H9 (cell line): ENCODE measurements around the gene LIPK. TPM values are rescaled to one million over a fixed set of nuclear protein-coding genes. Genes with fewer than 3 reads are reported as not detected.

Experiments used
- DNase-seq: peaks from one replicate; pipeline ENCODE4 v3.0.0-alpha.2; 2017
- H2AFZ ChIP-seq: one replicate; pipeline ENCODE4 v1.6.1; 2013; ENCODE audit warnings: mild to moderate bottlenecking, low read length, control low read depth, moderate library complexity
- H2AK5ac ChIP-seq: 2 replicates; pipeline ENCODE4 v1.6.1; 2013; ENCODE audit warnings: low read length, control low read depth, mixed read lengths; ENCODE audit not compliant: insufficient read length
- H2BK120ac ChIP-seq: one replicate; pipeline ENCODE4 v1.6.1; 2013; ENCODE audit warnings: low read depth, mild to moderate bottlenecking, low read length, control low read depth, inconsistent platforms; ENCODE audit not compliant: poor library complexity, severe bottlenecking
- H2BK12ac ChIP-seq: 2 replicates; pipeline ENCODE4 v1.6.1; 2013; ENCODE audit warnings: low read length, control low read depth, mixed read lengths, low read depth; ENCODE audit not compliant: insufficient read length
- H2BK15ac ChIP-seq: 2 replicates; pipeline ENCODE4 v1.6.1; 2013; ENCODE audit warnings: low read depth, low read length, control low read depth
- H2BK20ac ChIP-seq: one replicate; pipeline ENCODE4 v1.6.1; 2013; ENCODE audit warnings: low read depth, mild to moderate bottlenecking, low read length, control low read depth, inconsistent platforms; ENCODE audit not compliant: poor library complexity, severe bottlenecking
- H2BK5ac ChIP-seq: 2 replicates; pipeline ENCODE4 v1.6.1; 2013; ENCODE audit warnings: low read length, control low read depth, mixed read lengths; ENCODE audit not compliant: insufficient read length
- H3K14ac ChIP-seq: 2 replicates; pipeline ENCODE4 v1.6.1; 2013; ENCODE audit warnings: low read length, control low read depth; ENCODE audit not compliant: insufficient read depth
- H3K18ac ChIP-seq: 2 replicates; pipeline ENCODE4 v1.6.1; 2013; ENCODE audit warnings: low read depth, mild to moderate bottlenecking, mixed read lengths, low read length, control low read depth; ENCODE audit not compliant: insufficient read length
- H3K23ac ChIP-seq: 2 replicates; pipeline ENCODE4 v1.6.1; 2013; ENCODE audit warnings: low read length, control low read depth, mixed read lengths, low read depth; ENCODE audit not compliant: insufficient read length
- H3K23me2 ChIP-seq: 2 replicates; pipeline ENCODE4 v1.6.1; 2013; ENCODE audit warnings: low read depth, mild to moderate bottlenecking, mixed read lengths, low read length, control low read depth; ENCODE audit not compliant: insufficient read length, poor library complexity, severe bottlenecking
- H3K27ac ChIP-seq: 2 replicates; pipeline ENCODE4 v1.5.1; 2013; ENCODE audit warnings: low read length, control low read depth, mixed read lengths, low read depth; ENCODE audit not compliant: insufficient read length
- H3K27me3 ChIP-seq: 2 replicates; pipeline ENCODE4 v1.6.1; 2013; ENCODE audit warnings: low read length, control low read depth, inconsistent platforms; ENCODE audit not compliant: insufficient read depth
- H3K4ac ChIP-seq: 2 replicates; pipeline ENCODE4 v1.6.1; 2013; ENCODE audit warnings: low read depth, mild to moderate bottlenecking, control low read depth, inconsistent platforms, low read length, moderate library complexity
- H3K4me1 ChIP-seq: 2 replicates; pipeline ENCODE4 v1.6.1; 2013; ENCODE audit warnings: low read length, control low read depth, inconsistent platforms; ENCODE audit not compliant: insufficient read depth
- H3K4me2 ChIP-seq: 2 replicates; pipeline ENCODE4 v1.6.1; 2013; ENCODE audit warnings: low read length, control low read depth, mixed read lengths; ENCODE audit not compliant: insufficient read length, insufficient read depth
- H3K56ac ChIP-seq: 2 replicates; pipeline ENCODE4 v1.6.1; 2013; ENCODE audit warnings: low read depth, mild to moderate bottlenecking, mixed read lengths, low read length, control low read depth; ENCODE audit not compliant: insufficient read length
- H3K79me1 ChIP-seq: 2 replicates; pipeline ENCODE4 v1.6.1; 2013; ENCODE audit warnings: low read depth, mild to moderate bottlenecking, moderate library complexity, low read length, control low read depth, inconsistent platforms; ENCODE audit not compliant: insufficient read depth, poor library complexity, severe bottlenecking
- H3K79me2 ChIP-seq: 2 replicates; pipeline ENCODE4 v1.6.1; 2013; ENCODE audit warnings: low read length, control low read depth, inconsistent platforms; ENCODE audit not compliant: insufficient read depth
- H3K9ac ChIP-seq: 2 replicates; pipeline ENCODE4 v1.6.1; 2013; ENCODE audit warnings: low read length, control low read depth, mixed read lengths; ENCODE audit not compliant: insufficient read length; ENCODE audit errors: extremely low read depth
- H3K9me3 ChIP-seq: one replicate; pipeline ENCODE4 v1.6.1; 2013; ENCODE audit warnings: low read depth, low read length, inconsistent platforms; ENCODE audit not compliant: control insufficient read depth
- H3T11ph ChIP-seq: one replicate; pipeline ENCODE4 v1.6.1; 2013; ENCODE audit warnings: mild to moderate bottlenecking, low read length, control low read depth, inconsistent platforms
- H4K20me1 ChIP-seq: one replicate; pipeline ENCODE4 v1.6.1; 2013; ENCODE audit not compliant: control insufficient read depth, insufficient read length, insufficient read depth
- H4K5ac ChIP-seq: 2 replicates; pipeline ENCODE4 v1.6.1; 2013; ENCODE audit warnings: low read depth, mild to moderate bottlenecking, mixed read lengths, low read length, control low read depth; ENCODE audit not compliant: insufficient read length
- H4K8ac ChIP-seq: replicated peaks from 2 replicates; pipeline ENCODE4 v1.6.1; 2013; ENCODE audit warnings: low read length, control low read depth, mixed read lengths, low read depth; ENCODE audit not compliant: insufficient read length
- H4K91ac ChIP-seq: 2 replicates; pipeline ENCODE4 v1.6.1; 2013; ENCODE audit warnings: low read depth, mild to moderate bottlenecking, moderate library complexity, mixed read lengths, low read length, control low read depth; ENCODE audit not compliant: insufficient read length
- H3K27ac Mint-ChIP-seq, 3 experiments: 2 replicates in 2 of 3; 3 replicates in 1 of 3; pipeline ENCODE4 v1.8.0; 2020 to 2021; ENCODE audit warnings: mixed read lengths in 3 of 3, mild to moderate bottlenecking in 1 of 3, moderate library complexity in 1 of 3
- H3K27me3 Mint-ChIP-seq: 2 replicates; pipeline ENCODE4 v1.8.0; 2021; ENCODE audit warnings: low read depth, mild to moderate bottlenecking, moderate library complexity, mixed read lengths
- H3K36me3 Mint-ChIP-seq, 3 experiments: 2 replicates in 2 of 3; 3 replicates in 1 of 3; pipeline ENCODE4 v1.8.0; 2020 to 2021; ENCODE audit warnings: low read depth in 3 of 3, mixed read lengths in 3 of 3; ENCODE audit not compliant: insufficient read depth in 1 of 3
- H3K4me1 Mint-ChIP-seq, 2 experiments: 2 replicates each; pipeline ENCODE4 v1.8.0; 2020; ENCODE audit warnings: mixed read lengths in 2 of 2
- H3K4me3 Mint-ChIP-seq, 2 experiments: 2 replicates in 1 of 2; 3 replicates in 1 of 2; pipeline ENCODE4 v1.8.0; 2020 to 2021; ENCODE audit warnings: mild to moderate bottlenecking in 2 of 2, mixed read lengths in 2 of 2, moderate library complexity in 1 of 2
- H3K9me3 Mint-ChIP-seq, 2 experiments: 2 replicates in 1 of 2; 3 replicates in 1 of 2; pipeline ENCODE4 v1.8.0; 2020; ENCODE audit warnings: mild to moderate bottlenecking in 2 of 2, mixed read lengths in 2 of 2, moderate library complexity in 1 of 2
- WGBS: extraction: QIAGEN DNeasy Blood & Tissue Kit; methylation state at CpG from one replicate; pipeline ENCODE4 v1.1.7; 2013; ENCODE audit warnings: missing lambda C conversion rate, low lambda C conversion rate, mixed read lengths; ENCODE audit not compliant: insufficient read length; ENCODE audit errors: extremely low coverage; 5-methylcytosine and 5-hydroxymethylcytosine counted together
- total RNA-seq: library from RNA; stranded (reverse); gene quantifications from 2 replicates; pipeline ENCODE4 v1.2.1, GENCODE V29; 2021
- TF ChIP-seq, protein P1 (sequence below): fragments of 200-600 bp; sonication (generic); conservative IDR thresholded peaks from 3 replicates; pipeline ENCODE4 v1.8.0; 2021; ENCODE audit warnings: antibody characterized with exemption, mild to moderate bottlenecking

Gene LIPK
- total RNA-seq, 1 experiment from 2014 or later = not detected

DNA sequence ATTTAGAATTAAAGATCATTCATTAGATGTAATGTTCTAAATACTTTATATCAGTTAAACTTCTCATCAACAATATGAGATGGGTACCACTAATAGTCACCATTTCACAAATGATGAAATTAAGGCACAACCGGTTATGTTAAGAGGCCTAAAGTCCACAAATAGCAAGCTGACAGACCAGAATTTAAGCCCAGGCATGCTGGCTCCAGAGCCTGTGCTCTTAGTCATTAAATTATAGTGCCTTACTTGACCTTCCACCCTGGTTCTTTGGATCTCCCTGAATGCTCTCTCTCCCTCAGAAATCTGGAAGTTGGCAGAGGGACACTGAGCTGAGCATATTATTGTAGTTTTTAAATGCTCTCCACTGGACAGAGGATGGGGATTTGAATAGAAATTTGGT is 57.4 kb downstream of the LIPK start:
- no peaks in the 10 kb centered on the region for H3K79me1 ChIP-seq
- no peak overlapping the region for H3K4me2 ChIP-seq
- Mint-ChIP-seq H3K4me3 (no peak overlapping the region), H3K9me3 (no peaks in the 10 kb centered on the region), H3K27me3 (no peaks in the 10 kb centered on the region), H3K27ac (no peak overlapping the region), H3K4me1 (peaks cover 6 to 8% of the 10 kb centered on the region in 2 experiments; a peak in 3 of 4 replicates), H3K36me3 (no peaks in the 10 kb centered on the region)
- no peak overlapping the region for H4K91ac ChIP-seq
- no peak overlapping the region for H2BK20ac ChIP-seq
- no peaks in the 10 kb centered on the region for H3K79me2 ChIP-seq
- H4K20me1 ChIP-seq = no peaks in the 10 kb centered on the region
- H3K27me3 ChIP-seq = no peaks in the 10 kb centered on the region
- no peak overlapping the region for H4K8ac ChIP-seq
- H3K4ac ChIP-seq = no peak overlapping the region
- H3K9me3 ChIP-seq = no peaks in the 10 kb centered on the region
- H2BK12ac ChIP-seq = no peak overlapping the region
- H2AK5ac ChIP-seq = no peak overlapping the region
- TF ChIP-seq, protein P1, sequence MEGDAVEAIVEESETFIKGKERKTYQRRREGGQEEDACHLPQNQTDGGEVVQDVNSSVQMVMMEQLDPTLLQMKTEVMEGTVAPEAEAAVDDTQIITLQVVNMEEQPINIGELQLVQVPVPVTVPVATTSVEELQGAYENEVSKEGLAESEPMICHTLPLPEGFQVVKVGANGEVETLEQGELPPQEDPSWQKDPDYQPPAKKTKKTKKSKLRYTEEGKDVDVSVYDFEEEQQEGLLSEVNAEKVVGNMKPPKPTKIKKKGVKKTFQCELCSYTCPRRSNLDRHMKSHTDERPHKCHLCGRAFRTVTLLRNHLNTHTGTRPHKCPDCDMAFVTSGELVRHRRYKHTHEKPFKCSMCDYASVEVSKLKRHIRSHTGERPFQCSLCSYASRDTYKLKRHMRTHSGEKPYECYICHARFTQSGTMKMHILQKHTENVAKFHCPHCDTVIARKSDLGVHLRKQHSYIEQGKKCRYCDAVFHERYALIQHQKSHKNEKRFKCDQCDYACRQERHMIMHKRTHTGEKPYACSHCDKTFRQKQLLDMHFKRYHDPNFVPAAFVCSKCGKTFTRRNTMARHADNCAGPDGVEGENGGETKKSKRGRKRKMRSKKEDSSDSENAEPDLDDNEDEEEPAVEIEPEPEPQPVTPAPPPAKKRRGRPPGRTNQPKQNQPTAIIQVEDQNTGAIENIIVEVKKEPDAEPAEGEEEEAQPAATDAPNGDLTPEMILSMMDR = no peak
- H2BK120ac ChIP-seq = no peak overlapping the region
- H3K9ac ChIP-seq = no peak overlapping the region
- H2BK5ac ChIP-seq = no peak overlapping the region
- no peak overlapping the region for H3K23ac ChIP-seq
- H3K56ac ChIP-seq = no peak overlapping the region
- no CpG with 5 or more reads among the region's 1 CpG for WGBS
- H3K4me1 ChIP-seq = no peaks in the 10 kb centered on the region
- DNase-seq = no peak
- no peak overlapping the region for H3T11ph ChIP-seq
- no peaks in the 10 kb centered on the region for H3K23me2 ChIP-seq
- H4K5ac ChIP-seq = no peak overlapping the region
- H2AFZ ChIP-seq = no peak overlapping the region
- H3K18ac ChIP-seq = no peak overlapping the region
- H3K14ac ChIP-seq = no peak overlapping the region
- no peak overlapping the region for H2BK15ac ChIP-seq
- no peak overlapping the region for H3K27ac ChIP-seq
